ENCODE results near the gene PSMD7. TPM values are rescaled to one million over a fixed set of nuclear protein-coding genes. Genes with fewer than 3 reads are reported as not detected.
"Not testable (repeated sequence)": the region's sequence is repeated elsewhere in the genome, so short reads cannot be mapped to it uniquely, and the experiment has no call there.

Gene PSMD7
- total and polyA plus RNA-seq, 2 experiments from 2014 or later: 116 to 165 TPM

DNA sequence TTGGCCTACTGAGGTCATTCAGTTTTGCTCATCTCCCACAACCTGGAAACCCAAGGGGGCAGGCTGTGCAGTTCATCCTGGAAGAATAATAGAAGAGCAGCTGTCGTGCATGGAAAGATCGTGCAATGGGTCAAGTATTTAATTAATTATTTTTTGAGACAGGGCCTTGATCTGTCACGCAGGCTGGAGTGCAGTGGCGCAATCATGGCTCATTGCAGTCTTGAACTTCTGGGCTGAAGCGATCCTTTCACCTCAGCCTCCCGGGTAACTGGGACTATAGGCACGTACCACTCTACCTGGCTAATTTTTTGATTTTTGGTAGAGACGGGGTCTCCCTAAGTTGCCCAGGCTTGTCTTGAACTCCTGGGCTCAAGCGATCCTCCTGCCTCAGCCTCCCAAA, 31.7 kb downstream of the PSMD7 start:
- not testable (repeated sequence) for H3K4me3 ChIP-seq; H3K4me1 Mint-ChIP-seq; H3K4me2 ChIP-seq; H3F3A ChIP-seq (replicated peaks; ENCODE audit: low read depth); H3K79me2 ChIP-seq (replicated peaks; ENCODE audit: insufficient read depth); H2AFZ ChIP-seq; H3K9me2 ChIP-seq (ENCODE audit: insufficient read depth); H3K9me3 Mint-ChIP-seq; H3K4me1 ChIP-seq (ENCODE audit: insufficient read depth); H3K4me3 Mint-ChIP-seq; ATAC-seq; H3K27ac ChIP-seq (ENCODE audit: low read depth); H3K27ac Mint-ChIP-seq; H3K27me3 ChIP-seq (ENCODE audit: insufficient read depth); H3K27me3 Mint-ChIP-seq (ENCODE audit: insufficient read depth, low read depth, poor library complexity); DNase-seq (ENCODE audit: low spot score); H3K36me3 ChIP-seq (ENCODE audit: insufficient read depth); H4K20me1 ChIP-seq (replicated peaks; ENCODE audit: insufficient read depth)
- peaks cover 61% of the 10 kb centered on the region for H3K36me3 Mint-ChIP-seq (ENCODE audit: low read depth)

DNA sequence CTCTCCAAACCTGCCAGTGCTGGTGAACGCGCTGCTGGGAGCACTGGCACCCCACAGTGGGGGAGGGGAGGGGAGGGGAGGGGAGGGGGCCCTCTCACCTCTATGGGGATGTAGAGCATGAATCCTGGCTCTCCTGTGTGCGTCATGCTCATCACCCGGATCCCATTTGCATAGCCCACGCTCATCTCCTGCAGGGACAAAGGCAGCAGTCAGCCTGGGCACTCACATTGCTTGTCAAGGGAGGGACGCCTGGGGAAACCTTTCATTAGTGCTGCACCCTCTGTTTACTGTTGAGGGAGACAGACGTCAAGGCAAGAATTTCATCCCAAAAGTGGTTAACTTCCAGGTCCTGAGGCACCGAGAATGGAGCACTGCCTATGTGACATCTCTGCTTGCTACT, 35.9 kb downstream of the PSMD7 start:
- H3K4me3 ChIP-seq; H3F3A ChIP-seq (replicated peaks; ENCODE audit: low read depth); H3K27me3 ChIP-seq (ENCODE audit: insufficient read depth); H3K4me3 Mint-ChIP-seq; H3K4me1 Mint-ChIP-seq; H3K27ac Mint-ChIP-seq; ATAC-seq; DNase-seq (ENCODE audit: low spot score); H3K27me3 Mint-ChIP-seq (ENCODE audit: insufficient read depth, low read depth, poor library complexity); H3K4me1 ChIP-seq (ENCODE audit: insufficient read depth); H3K4me2 ChIP-seq; H4K20me1 ChIP-seq (replicated peaks; ENCODE audit: insufficient read depth); H3K9me2 ChIP-seq (ENCODE audit: insufficient read depth); H3K9me3 Mint-ChIP-seq; H3K36me3 ChIP-seq (ENCODE audit: insufficient read depth); H3K27ac ChIP-seq (ENCODE audit: low read depth); H2AFZ ChIP-seq; H3K79me2 ChIP-seq (replicated peaks; ENCODE audit: insufficient read depth): not testable (repeated sequence)
- peaks cover 62% of the 10 kb centered on the region for H3K36me3 Mint-ChIP-seq (ENCODE audit: low read depth)

DNA sequence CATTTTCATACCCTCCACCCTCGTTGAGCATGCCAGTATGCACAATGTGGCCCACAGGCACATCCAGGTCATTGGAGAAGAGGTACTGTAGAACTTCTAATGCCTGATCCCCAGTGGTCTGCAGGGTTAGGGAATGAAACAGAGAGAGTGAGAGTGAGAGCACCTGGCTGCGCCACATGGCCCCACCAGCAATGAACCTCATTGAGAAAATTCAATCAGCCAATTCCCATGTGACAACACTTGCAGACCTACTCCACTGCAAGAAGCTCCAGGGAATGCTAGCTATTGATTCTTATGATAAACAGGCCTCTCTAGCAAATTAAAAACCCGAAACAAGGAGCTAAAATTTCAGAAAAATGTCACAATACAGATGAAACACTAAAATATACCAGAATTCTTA, 40.9 kb downstream of the PSMD7 start:
- not testable (repeated sequence) for H3K9me3 Mint-ChIP-seq; H3K79me2 ChIP-seq (replicated peaks; ENCODE audit: insufficient read depth); H3K4me1 Mint-ChIP-seq; H3K27ac ChIP-seq (ENCODE audit: low read depth); ATAC-seq; H3K4me3 ChIP-seq; H3K27me3 ChIP-seq (ENCODE audit: insufficient read depth); H3K4me3 Mint-ChIP-seq; H2AFZ ChIP-seq; H3K4me1 ChIP-seq (ENCODE audit: insufficient read depth); DNase-seq (ENCODE audit: low spot score); H3K36me3 ChIP-seq (ENCODE audit: insufficient read depth); H3K9me2 ChIP-seq (ENCODE audit: insufficient read depth); H3K27me3 Mint-ChIP-seq (ENCODE audit: insufficient read depth, low read depth, poor library complexity); H4K20me1 ChIP-seq (replicated peaks; ENCODE audit: insufficient read depth); H3K27ac Mint-ChIP-seq; H3K4me2 ChIP-seq; H3F3A ChIP-seq (replicated peaks; ENCODE audit: low read depth)
- H3K36me3 Mint-ChIP-seq (ENCODE audit: low read depth): peaks cover 51% of the 10 kb centered on the region

DNA sequence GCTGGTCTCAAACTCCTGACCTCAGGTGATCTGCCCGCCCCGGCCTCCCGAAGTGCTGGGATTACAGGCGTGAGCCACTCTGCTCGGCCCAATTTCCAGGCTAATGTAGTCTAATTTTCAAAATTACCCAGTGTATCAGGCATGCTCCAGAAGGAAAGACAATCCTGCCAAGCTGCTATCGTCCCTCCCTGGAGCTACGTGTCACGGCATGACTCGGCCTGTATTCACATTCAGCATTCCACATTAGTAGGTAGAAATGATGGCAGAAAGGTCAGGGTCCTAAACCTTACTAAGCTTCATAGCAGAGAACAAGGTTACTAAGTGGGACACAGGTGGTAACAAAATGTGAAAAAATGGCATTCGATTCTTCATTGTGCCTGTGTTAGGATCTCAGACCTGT, 42.6 kb downstream of the PSMD7 start:
- H3K4me2 ChIP-seq; H3K27me3 Mint-ChIP-seq (ENCODE audit: insufficient read depth, low read depth, poor library complexity); DNase-seq (ENCODE audit: low spot score); H3K27me3 ChIP-seq (ENCODE audit: insufficient read depth); H3K4me1 ChIP-seq (ENCODE audit: insufficient read depth); H3K79me2 ChIP-seq (replicated peaks; ENCODE audit: insufficient read depth); H3F3A ChIP-seq (replicated peaks; ENCODE audit: low read depth); H3K4me1 Mint-ChIP-seq; H4K20me1 ChIP-seq (replicated peaks; ENCODE audit: insufficient read depth); H3K36me3 ChIP-seq (ENCODE audit: insufficient read depth); H3K9me3 Mint-ChIP-seq; H3K9me2 ChIP-seq (ENCODE audit: insufficient read depth); H3K4me3 Mint-ChIP-seq; ATAC-seq; H3K4me3 ChIP-seq; H3K27ac ChIP-seq (ENCODE audit: low read depth); H2AFZ ChIP-seq; H3K27ac Mint-ChIP-seq: not testable (repeated sequence)
- H3K36me3 Mint-ChIP-seq (ENCODE audit: low read depth): peaks cover 55% of the 10 kb centered on the region

DNA sequence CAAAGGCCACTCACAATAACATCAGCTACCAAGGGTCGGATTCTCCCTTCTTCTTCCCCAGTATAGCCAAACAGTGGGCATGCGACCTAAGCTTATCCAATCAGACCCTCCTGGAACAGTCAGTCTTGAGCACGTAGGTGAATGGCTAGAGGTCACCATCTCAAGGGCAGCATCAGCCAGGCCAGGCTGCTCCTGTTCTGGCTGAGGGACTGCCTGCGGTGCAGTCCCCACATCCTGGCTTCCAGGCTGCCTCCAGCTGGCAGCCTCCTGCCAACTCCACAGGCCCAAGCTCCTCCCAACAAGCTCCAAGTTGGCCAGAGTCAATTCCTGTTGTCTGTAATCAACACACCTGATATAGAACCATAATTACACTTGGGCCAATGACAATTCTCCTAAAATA, 56.4 kb downstream of the PSMD7 start:
- DNase-seq (ENCODE audit: low spot score); H3K27me3 ChIP-seq (ENCODE audit: insufficient read depth); H3K4me3 ChIP-seq; H2AFZ ChIP-seq; H3K9me2 ChIP-seq (ENCODE audit: insufficient read depth); H3K27ac ChIP-seq (ENCODE audit: low read depth); H3K4me2 ChIP-seq; H3K36me3 ChIP-seq (ENCODE audit: insufficient read depth); H3K79me2 ChIP-seq (replicated peaks; ENCODE audit: insufficient read depth); H4K20me1 ChIP-seq (replicated peaks; ENCODE audit: insufficient read depth); H3K27ac Mint-ChIP-seq; H3K4me3 Mint-ChIP-seq; H3K27me3 Mint-ChIP-seq (ENCODE audit: insufficient read depth, low read depth, poor library complexity); H3K9me3 Mint-ChIP-seq; H3K4me1 Mint-ChIP-seq; H3K4me1 ChIP-seq (ENCODE audit: insufficient read depth); H3F3A ChIP-seq (replicated peaks; ENCODE audit: low read depth); ATAC-seq: not testable (repeated sequence)
- peaks cover 49% of the 10 kb centered on the region for H3K36me3 Mint-ChIP-seq (ENCODE audit: low read depth)

Other genes with a start within 250 kb of the PSMD7 start
- 0.93 and 1.1 TPM in 2 replicates for gene NPIPB15, start 79.5 kb downstream of the PSMD7 start, total RNA-seq (2014; rRNA removed; shearing (Covaris generic))
- 4.7 and 4.8 TPM in 2 replicates for gene NPIPB15, start 79.5 kb downstream of the PSMD7 start, polyA plus RNA-seq (2016; fragmentation: Nextera tagmentation; extraction: Ambion mirVana)
- gene CLEC18B, start 124.7 kb downstream of the PSMD7 start, total RNA-seq (2014; rRNA removed; shearing (Covaris generic)): 0.31 TPM in 1 of 2 replicates, not detected in the other
- gene CLEC18B, start 124.7 kb downstream of the PSMD7 start, polyA plus RNA-seq (2016; fragmentation: Nextera tagmentation; extraction: Ambion mirVana): 0.23 and 0.54 TPM in 2 replicates

Measured in GM23338 (cell line).